ENCODE results near the gene TNKS1BP1. TPM values are rescaled to one million over a fixed set of nuclear protein-coding genes. Genes with fewer than 3 reads are reported as not detected.

The TNKS1BP1 gene
- polyA plus RNA-seq, 2 of the 4 experiments (the other 2 are of a cell fraction) = 35.0 to 53.1 TPM

GRCh38 chr11:57278721-57279095 lies 46.0 kb downstream of the TNKS1BP1 start:
- DNase-seq (ENCODE audit: low read depth in 1 of 2, low spot score in 1 of 2) (no peak), ATAC-seq (no peak), FAIRE-seq (no peak)
- 93% methylated on average over 7 of the region's 7 CpGs for WGBS (ENCODE audit: missing lambda C conversion rate)
- no peak overlapping the region for H3K4me3 ChIP-seq
- peak overlapping the region; percentile 85 to 89 for H3K27ac ChIP-seq
- TF ChIP-seq EHMT2 (IDR thresholded peaks at IDR 0.05; ENCODE audit: low read depth) (no peak), FOSB (CRISPR knock-in tag; IDR thresholded peaks at IDR 0.05) (no peak), CHD2 (IDR thresholded peaks at IDR 0.05; ENCODE audit: low read length, partially characterized antibody) (no peak), ZNF302 (CRISPR knock-in tag; IDR thresholded peaks at IDR 0.05) (no peak), EHF (CRISPR knock-in tag; IDR thresholded peaks at IDR 0.05) (no peak), MAZ (IDR thresholded peaks at IDR 0.05; ENCODE audit: borderline replicate concordance, low read depth, low read length) (no peak), FOXS1 (CRISPR knock-in tag; IDR thresholded peaks at IDR 0.05) (no peak), RARB (CRISPR knock-in tag; IDR thresholded peaks at IDR 0.05) (no peak), POLR2A (IDR thresholded peaks at IDR 0.05; ENCODE audit: low read length) (no peak), NR3C1 (IDR thresholded peaks at IDR 0.05) (no peak), HOXA7 (CRISPR knock-in tag; IDR thresholded peaks at IDR 0.05) (no peak), KDM1A (IDR thresholded peaks at IDR 0.05; ENCODE audit: low read depth) (no peak), ZC3H11A (IDR thresholded peaks at IDR 0.05) (no peak)
- peaks cover 22% of the 10 kb centered on the region for H3K4me1 ChIP-seq
- ChIA-PET CTCF (interaction anchor here (0.6 to 7.6 kb wide), 17 partner anchors 9 to 655 kb away, joined by 3 to 90 read pairs (median 5); no protein-coding TSS in a partner anchor), POLR2A (no interaction called here)
- no peaks in the 10 kb centered on the region for H3K9me3 ChIP-seq
- H3K4me2 ChIP-seq = peak overlapping the region; percentile 76

DNA sequence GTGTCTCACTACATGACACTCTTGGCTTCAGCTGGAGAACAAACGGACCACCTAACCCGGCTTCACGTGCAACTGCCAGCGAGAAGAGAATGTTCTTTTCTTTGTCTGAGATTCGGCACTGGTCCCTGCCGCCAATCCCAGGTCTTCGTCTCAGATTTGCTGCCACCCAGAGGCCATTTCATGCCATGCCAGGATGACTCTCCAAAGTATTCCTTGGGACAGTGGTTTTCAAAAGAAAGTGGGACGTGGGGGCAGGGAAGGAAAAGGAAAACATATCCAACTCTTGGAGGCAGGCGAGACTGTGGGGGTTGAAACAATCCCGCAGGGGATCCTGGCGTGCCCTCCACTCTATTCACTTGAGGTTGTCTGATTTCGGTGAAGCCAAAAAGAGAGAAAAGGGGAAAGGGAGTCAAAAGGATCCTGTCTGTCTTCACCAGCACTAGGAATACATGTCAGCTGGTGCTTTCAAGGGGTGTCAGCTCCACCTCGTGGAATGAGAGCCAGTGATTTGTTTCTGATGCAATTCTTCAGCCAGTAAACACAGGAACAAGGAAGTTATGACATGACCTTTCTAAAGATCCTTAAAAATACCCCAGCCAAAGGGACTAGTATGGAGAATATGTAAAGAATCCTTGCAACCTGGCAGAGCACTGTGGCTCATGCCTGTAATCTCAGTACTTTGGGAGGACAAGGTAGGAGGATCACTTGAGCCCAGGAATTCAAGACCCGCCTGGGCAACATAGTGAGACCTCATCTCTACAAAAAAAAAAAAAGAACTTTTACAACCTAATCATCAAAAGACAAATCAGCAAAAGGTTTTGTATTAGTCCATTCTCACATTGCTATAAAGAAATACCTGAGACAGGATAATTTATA lies 46.7 kb downstream of the TNKS1BP1 start:
- POLR2A ChIA-PET = interaction anchor here (0.8 kb wide), 1 partner anchor 205 kb away, joined by 4 read pairs; no protein-coding TSS in a partner anchor
- peak overlapping the region; percentile 85 to 89 for H3K27ac ChIP-seq

More for the DNA sequence above, 46.7 kb downstream of the TNKS1BP1 start:
- Histone ChIP-seq H3K9me3 (0 out of 3 replicates have a peak, but pooled peaks cover 4% of the 10 kb centered on the region), H3K4me2 (peak overlapping the region; percentile 76), H3K4me3 (no peak overlapping the region), H3K4me1 (peaks cover 22% of the 10 kb centered on the region)
- DNase-seq (ENCODE audit: low read depth in 1 of 2, low spot score in 1 of 2) = peak; percentile 81 to 89
- peak; percentile 93 for FAIRE-seq
- TF ChIP-seq CEBPB (IDR thresholded peaks at IDR 0.05) (peak; percentile 31 to 72; a peak in 2 of 4 replicates), FOSL2 (IDR thresholded peaks at IDR 0.05) (no peak), FOSL2 (CRISPR knock-in tag; IDR thresholded peaks at IDR 0.05) (0 out of 2 replicates have a peak, but pooled peaks have one; percentile 10), FOXS1 (CRISPR knock-in tag; IDR thresholded peaks at IDR 0.05) (no peak), SREBF2 (IDR thresholded peaks at IDR 0.05) (no peak), RAD21 (conservative IDR thresholded peaks at IDR 0.05 in 1 of 2, IDR thresholded peaks at IDR 0.05 in 1 of 2) (peak; percentile 71 to 81), RCOR1 (IDR thresholded peaks at IDR 0.05; ENCODE audit: low read depth, low read length) (no peak), USF2 (IDR thresholded peaks at IDR 0.05) (0 out of 2 replicates have a peak, but pooled peaks have one; percentile 8), BHLHE40 (IDR thresholded peaks at IDR 0.05; ENCODE audit: low read depth, low read length) (no peak), POLR2AphosphoS2 (conservative IDR thresholded peaks at IDR 0.05; ENCODE audit: low read length) (no peak), SMC3 (IDR thresholded peaks at IDR 0.05) (peak; percentile 80), PHF8 (IDR thresholded peaks at IDR 0.05; ENCODE audit: borderline replicate concordance, low read depth) (no peak), MAX (IDR thresholded peaks at IDR 0.05) (peak; percentile 70), JUN (IDR thresholded peaks at IDR 0.05) (peak; percentile 39 to 43; a peak in 1 of 5 replicates), JUNB (IDR thresholded peaks at IDR 0.05) (no peak)
- TF ChIP-seq, protein P1, sequence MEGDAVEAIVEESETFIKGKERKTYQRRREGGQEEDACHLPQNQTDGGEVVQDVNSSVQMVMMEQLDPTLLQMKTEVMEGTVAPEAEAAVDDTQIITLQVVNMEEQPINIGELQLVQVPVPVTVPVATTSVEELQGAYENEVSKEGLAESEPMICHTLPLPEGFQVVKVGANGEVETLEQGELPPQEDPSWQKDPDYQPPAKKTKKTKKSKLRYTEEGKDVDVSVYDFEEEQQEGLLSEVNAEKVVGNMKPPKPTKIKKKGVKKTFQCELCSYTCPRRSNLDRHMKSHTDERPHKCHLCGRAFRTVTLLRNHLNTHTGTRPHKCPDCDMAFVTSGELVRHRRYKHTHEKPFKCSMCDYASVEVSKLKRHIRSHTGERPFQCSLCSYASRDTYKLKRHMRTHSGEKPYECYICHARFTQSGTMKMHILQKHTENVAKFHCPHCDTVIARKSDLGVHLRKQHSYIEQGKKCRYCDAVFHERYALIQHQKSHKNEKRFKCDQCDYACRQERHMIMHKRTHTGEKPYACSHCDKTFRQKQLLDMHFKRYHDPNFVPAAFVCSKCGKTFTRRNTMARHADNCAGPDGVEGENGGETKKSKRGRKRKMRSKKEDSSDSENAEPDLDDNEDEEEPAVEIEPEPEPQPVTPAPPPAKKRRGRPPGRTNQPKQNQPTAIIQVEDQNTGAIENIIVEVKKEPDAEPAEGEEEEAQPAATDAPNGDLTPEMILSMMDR (IDR thresholded peaks at IDR 0.05) = peak; percentile 81
- CTCF ChIA-PET = interaction anchor here (0.6 to 7.6 kb wide), 30 partner anchors 8 to 654 kb away, joined by 3 to 90 read pairs (median 3); no protein-coding TSS in a partner anchor
- peak; percentile 96 to 98 for ATAC-seq
- 8% methylated on average over 14 of the region's 14 CpGs for WGBS (ENCODE audit: missing lambda C conversion rate)

Data from A549 (cell line).